UCSD-AML1 (cell line): ENCODE measurements around the gene NAT14.

ENCODE experiments used
- DNase-seq: peaks from one replicate; lab custom pipeline; 2025; ENCODE audit not compliant: unreplicated experiment; lab: John Stamatoyannopoulos, UW

Gene NAT14

GRCh38 chr19:55467236-55468053, 17.5 kb upstream of the NAT14 start:
- peak; percentile 61 for DNase-seq

- no peak for DNase-seq
Measured at GRCh38 chr19:55468054-55468393, 17.0 kb upstream of the NAT14 start.

- no peak for DNase-seq
Measured at GRCh38 chr19:55471266-55471665, 13.7 kb upstream of the NAT14 start.

- DNase-seq = no peak
Measured at GRCh38 chr19:55472463-55472862, 12.5 kb upstream of the NAT14 start.

GRCh38 chr19:55473225-55474012, 11.6 kb upstream of the NAT14 start:
- no peak for DNase-seq

- no peak for DNase-seq
Measured at GRCh38 chr19:55474269-55475265, 10.4 kb upstream of the NAT14 start.

- DNase-seq = peak; percentile 98
Measured at GRCh38 chr19:55476100-55476775, 8.8 kb upstream of the NAT14 start, which contains the start of gene ZNF628. TSS of gene ZNF628 (plus strand) at chr19:55476617. CDS start at chr19:55479911, 3,294 bp downstream.

- DNase-seq = no peak
Measured at GRCh38 chr19:55477905-55478304, 7.1 kb upstream of the NAT14 start.

GRCh38 chr19:55478364-55478763, 6.6 kb upstream of the NAT14 start:
- DNase-seq = no peak

- no peak for DNase-seq
Measured at GRCh38 chr19:55479045-55479444, 5.9 kb upstream of the NAT14 start.

- DNase-seq = no peak
Measured at GRCh38 chr19:55479451-55480230, 5.3 kb upstream of the NAT14 start.

GRCh38 chr19:55481148-55481793, 3.7 kb upstream of the NAT14 start:
- DNase-seq = no peak

GRCh38 chr19:55481794-55482155, 3.2 kb upstream of the NAT14 start:
- no peak for DNase-seq

GRCh38 chr19:55482156-55482961, 2.6 kb upstream of the NAT14 start:
- no peak for DNase-seq

- no peak for DNase-seq
Measured at GRCh38 chr19:55482967-55483705, 1.9 kb upstream of the NAT14 start.

- DNase-seq = no peak
Measured at GRCh38 chr19:55483706-55484592, 1.0 kb upstream of the NAT14 start.
